Measurements from ENCODE around the gene R3HCC1L.

The R3HCC1L gene

GRCh38 chr10:98226508-98227144, 92.2 kb downstream of the R3HCC1L start:
- no peak for TF ChIP-seq NFIC (IDR thresholded peaks at IDR 0.05)
- TF ChIP-seq EP300 (IDR thresholded peaks at IDR 0.05; ENCODE audit: borderline replicate concordance): no peak
- no peak for TF ChIP-seq REST (IDR thresholded peaks at IDR 0.05; ENCODE audit: low read depth)
- TF ChIP-seq TEAD4 (IDR thresholded peaks at IDR 0.05): no peak
- no peak for TF ChIP-seq ZBTB7A (IDR thresholded peaks at IDR 0.05; ENCODE audit: low read depth)
- TF ChIP-seq USF1 (IDR thresholded peaks at IDR 0.05): no peak
- no peak for TF ChIP-seq CREB1 (IDR thresholded peaks at IDR 0.05; ENCODE audit: low read depth)
- no peak for TF ChIP-seq FOXM1 (IDR thresholded peaks at IDR 0.05; ENCODE audit: borderline replicate concordance, low read depth)
- no peak for TF ChIP-seq EGR1 (IDR thresholded peaks at IDR 0.05)
- no peak for TF ChIP-seq MAX (IDR thresholded peaks at IDR 0.05)
- TF ChIP-seq RAD21 (IDR thresholded peaks at IDR 0.05; ENCODE audit: low read depth): no peak
- no peak for TF ChIP-seq TCF12 (IDR thresholded peaks at IDR 0.05; ENCODE audit: low read depth)
- no peak for TF ChIP-seq YY1 (IDR thresholded peaks at IDR 0.05; ENCODE audit: low read depth)
- no peak for TF ChIP-seq TAF1 (IDR thresholded peaks at IDR 0.05; ENCODE audit: low read depth)
- no peak for TF ChIP-seq CEBPB (IDR thresholded peaks at IDR 0.05)

- no peak for TF ChIP-seq RAD21 (IDR thresholded peaks at IDR 0.05; ENCODE audit: low read depth)
- TF ChIP-seq TCF12 (IDR thresholded peaks at IDR 0.05; ENCODE audit: low read depth): no peak
- no peak for TF ChIP-seq MAX (IDR thresholded peaks at IDR 0.05)
- no peak for TF ChIP-seq EGR1 (IDR thresholded peaks at IDR 0.05)
- no peak for TF ChIP-seq USF1 (IDR thresholded peaks at IDR 0.05)
- no peak for TF ChIP-seq CREB1 (IDR thresholded peaks at IDR 0.05; ENCODE audit: low read depth)
Measured at GRCh38 chr10:98231417-98231816, 97.0 kb downstream of the R3HCC1L start.

- TF ChIP-seq REST (IDR thresholded peaks at IDR 0.05; ENCODE audit: low read depth): no peak
- no peak for TF ChIP-seq EP300 (IDR thresholded peaks at IDR 0.05; ENCODE audit: borderline replicate concordance)
- TF ChIP-seq USF1 (IDR thresholded peaks at IDR 0.05): no peak
- TF ChIP-seq TAF1 (IDR thresholded peaks at IDR 0.05; ENCODE audit: low read depth): no peak
- TF ChIP-seq FOXM1 (IDR thresholded peaks at IDR 0.05; ENCODE audit: borderline replicate concordance, low read depth): no peak
- TF ChIP-seq TEAD4 (IDR thresholded peaks at IDR 0.05): no peak
- TF ChIP-seq YY1 (IDR thresholded peaks at IDR 0.05; ENCODE audit: low read depth): no peak
- TF ChIP-seq CEBPB (IDR thresholded peaks at IDR 0.05): no peak
- TF ChIP-seq TCF12 (IDR thresholded peaks at IDR 0.05; ENCODE audit: low read depth): no peak
- no peak for TF ChIP-seq NFIC (IDR thresholded peaks at IDR 0.05)
- no peak for TF ChIP-seq RAD21 (IDR thresholded peaks at IDR 0.05; ENCODE audit: low read depth)
- TF ChIP-seq ZBTB7A (IDR thresholded peaks at IDR 0.05; ENCODE audit: low read depth): no peak
- no peak for TF ChIP-seq EGR1 (IDR thresholded peaks at IDR 0.05)
- TF ChIP-seq CREB1 (IDR thresholded peaks at IDR 0.05; ENCODE audit: low read depth): no peak
- TF ChIP-seq MAX (IDR thresholded peaks at IDR 0.05): no peak
Measured at GRCh38 chr10:98235846-98236245, 101.4 kb downstream of the R3HCC1L start.

GRCh38 chr10:98236862-98237261, 102.4 kb downstream of the R3HCC1L start:
- TF ChIP-seq RAD21 (IDR thresholded peaks at IDR 0.05; ENCODE audit: low read depth) (no peak), CEBPB (IDR thresholded peaks at IDR 0.05) (no peak), YY1 (IDR thresholded peaks at IDR 0.05; ENCODE audit: low read depth) (no peak), TCF12 (IDR thresholded peaks at IDR 0.05; ENCODE audit: low read depth) (no peak), FOXM1 (IDR thresholded peaks at IDR 0.05; ENCODE audit: borderline replicate concordance, low read depth) (no peak), TAF1 (IDR thresholded peaks at IDR 0.05; ENCODE audit: low read depth) (no peak), REST (IDR thresholded peaks at IDR 0.05; ENCODE audit: low read depth) (no peak), EP300 (IDR thresholded peaks at IDR 0.05; ENCODE audit: borderline replicate concordance) (no peak), TEAD4 (IDR thresholded peaks at IDR 0.05) (no peak), CREB1 (IDR thresholded peaks at IDR 0.05; ENCODE audit: low read depth) (no peak)
